Nephron progenitor cell (in vitro differentiated cells): ENCODE measurements around the gene CLEC10A.

ENCODE experiments used
- DNase-seq: peaks from one replicate; pipeline ENCODE4 v3.0.0; 2021
- H3K27ac Mint-ChIP-seq: 2 replicates; pipeline ENCODE4 v1.8.0; 2021; ENCODE audit warnings: mild to moderate bottlenecking, moderate library complexity, mixed read lengths
- H3K27me3 Mint-ChIP-seq: 2 replicates; pipeline ENCODE4 v1.8.0; 2021; ENCODE audit warnings: mild to moderate bottlenecking, low read depth, mixed read lengths; ENCODE audit not compliant: poor library complexity
- H3K36me3 Mint-ChIP-seq: 2 replicates; pipeline ENCODE4 v1.8.0; 2021; ENCODE audit warnings: low read depth, mixed read lengths
- H3K4me1 Mint-ChIP-seq: 2 replicates; pipeline ENCODE4 v1.8.0; 2021; ENCODE audit warnings: mixed read lengths
- H3K4me3 Mint-ChIP-seq: 2 replicates; pipeline ENCODE4 v1.8.0; 2021; ENCODE audit warnings: mild to moderate bottlenecking, moderate library complexity, mixed read lengths
- H3K9me3 Mint-ChIP-seq: 2 replicates; pipeline ENCODE4 v1.8.0; 2021; ENCODE audit warnings: mild to moderate bottlenecking, moderate library complexity, mixed read lengths
- TF ChIP-seq, protein P1 (sequence below): fragments of 200-600 bp; sonication (generic); IDR thresholded peaks from 2 replicates; pipeline ENCODE4 v1.5.0; 2021; ENCODE audit warnings: antibody characterized with exemption

CLEC10A gene

DNA sequence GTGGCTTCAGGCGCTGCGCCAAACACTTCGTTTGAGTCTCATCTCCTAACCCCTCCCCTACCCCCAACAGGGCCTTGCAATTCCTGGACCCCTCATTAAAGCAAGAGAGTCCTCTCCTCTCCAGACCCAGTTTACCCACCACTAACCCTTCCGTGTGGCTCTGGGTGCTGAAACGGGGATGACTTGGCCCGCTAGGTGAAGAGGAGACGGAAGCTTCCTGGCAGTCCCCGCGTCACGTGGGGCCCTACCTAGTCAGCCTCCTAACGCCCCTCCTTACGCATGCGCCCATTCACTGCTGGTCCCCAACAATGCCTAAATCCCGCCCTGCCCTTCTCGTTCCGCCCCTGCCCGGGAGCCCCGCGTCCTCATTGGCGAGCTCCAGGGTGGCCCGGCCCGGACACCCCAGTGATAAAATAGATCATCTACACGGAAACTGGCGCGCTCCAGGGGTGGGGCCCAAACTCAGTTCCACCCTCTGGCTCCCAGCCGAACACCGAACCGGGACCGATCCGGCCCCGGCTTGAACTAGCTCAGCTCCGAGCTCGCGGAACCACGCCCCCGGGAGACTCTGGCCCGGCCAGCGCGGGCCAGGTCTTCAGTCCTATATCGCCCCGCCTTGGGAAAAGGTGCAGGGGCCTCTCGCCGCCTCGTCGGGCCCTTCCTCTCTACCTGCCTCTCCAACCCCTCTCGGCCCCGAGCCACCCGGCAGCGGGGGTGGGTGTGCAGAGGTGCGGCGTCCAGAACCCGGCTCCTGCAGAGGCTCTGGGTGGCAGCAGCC lies 44.3 kb downstream of the CLEC10A start, which contains the start of gene SLC16A13:
Gene SLC16A13, plus strand, starts transcription at position 425 of the 778 bp plus-strand sequence. CDS start 368 bp downstream, outside the sequence.
- Mint-ChIP-seq H3K4me1 (peaks cover 43% of the 10 kb centered on the region), H3K9me3 (no peaks in the 10 kb centered on the region), H3K36me3 (no peaks in the 10 kb centered on the region), H3K27ac (peak within 1 kb of the TSS; percentile 93), H3K4me3 (peak within 1 kb of the TSS; percentile 97), H3K27me3 (peaks cover 9% of the 10 kb centered on the region)
- DNase-seq, result peak; percentile 92
- TF ChIP-seq, protein P1, sequence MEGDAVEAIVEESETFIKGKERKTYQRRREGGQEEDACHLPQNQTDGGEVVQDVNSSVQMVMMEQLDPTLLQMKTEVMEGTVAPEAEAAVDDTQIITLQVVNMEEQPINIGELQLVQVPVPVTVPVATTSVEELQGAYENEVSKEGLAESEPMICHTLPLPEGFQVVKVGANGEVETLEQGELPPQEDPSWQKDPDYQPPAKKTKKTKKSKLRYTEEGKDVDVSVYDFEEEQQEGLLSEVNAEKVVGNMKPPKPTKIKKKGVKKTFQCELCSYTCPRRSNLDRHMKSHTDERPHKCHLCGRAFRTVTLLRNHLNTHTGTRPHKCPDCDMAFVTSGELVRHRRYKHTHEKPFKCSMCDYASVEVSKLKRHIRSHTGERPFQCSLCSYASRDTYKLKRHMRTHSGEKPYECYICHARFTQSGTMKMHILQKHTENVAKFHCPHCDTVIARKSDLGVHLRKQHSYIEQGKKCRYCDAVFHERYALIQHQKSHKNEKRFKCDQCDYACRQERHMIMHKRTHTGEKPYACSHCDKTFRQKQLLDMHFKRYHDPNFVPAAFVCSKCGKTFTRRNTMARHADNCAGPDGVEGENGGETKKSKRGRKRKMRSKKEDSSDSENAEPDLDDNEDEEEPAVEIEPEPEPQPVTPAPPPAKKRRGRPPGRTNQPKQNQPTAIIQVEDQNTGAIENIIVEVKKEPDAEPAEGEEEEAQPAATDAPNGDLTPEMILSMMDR, result no peak

DNA sequence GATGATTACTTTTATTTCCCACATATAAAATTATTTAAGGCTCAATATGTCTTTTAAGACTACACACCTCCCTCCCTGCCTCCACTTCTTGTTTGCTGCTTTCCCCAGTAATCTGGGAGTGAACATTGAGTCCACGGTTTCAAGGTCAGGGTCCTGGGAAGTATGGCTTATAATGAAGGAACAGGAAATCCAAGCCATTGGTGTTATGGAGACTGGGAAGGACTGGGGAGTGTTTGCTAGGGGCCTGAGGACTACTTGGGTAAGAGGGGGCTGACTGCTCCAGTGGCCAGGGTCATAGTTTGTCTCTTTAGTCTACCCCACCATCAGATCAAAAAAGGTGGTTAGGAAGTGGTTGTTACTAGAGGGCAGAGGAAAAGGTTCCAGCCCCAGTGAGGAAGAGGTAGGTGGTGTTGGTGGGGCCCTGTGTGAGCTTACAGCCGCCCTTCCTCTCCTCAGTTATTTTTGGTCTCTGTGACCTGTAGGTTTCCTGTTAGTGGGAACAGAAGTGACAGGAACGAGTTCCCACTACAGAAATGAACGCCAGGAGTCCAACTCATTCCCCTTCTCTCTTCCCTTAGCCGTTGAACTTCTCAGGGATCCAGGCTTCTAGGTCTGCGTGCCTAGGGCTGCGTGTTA lies 45.0 kb downstream of the CLEC10A start:
- Mint-ChIP-seq H3K4me1 (peaks cover 43% of the 10 kb centered on the region), H3K27ac (peak overlapping the region; percentile 93), H3K27me3 (peaks cover 14% of the 10 kb centered on the region), H3K9me3 (no peaks in the 10 kb centered on the region), H3K36me3 (no peaks in the 10 kb centered on the region), H3K4me3 (peak overlapping the region; percentile 97)
- TF ChIP-seq, protein P1, result no peak
- no peak for DNase-seq

DNA sequence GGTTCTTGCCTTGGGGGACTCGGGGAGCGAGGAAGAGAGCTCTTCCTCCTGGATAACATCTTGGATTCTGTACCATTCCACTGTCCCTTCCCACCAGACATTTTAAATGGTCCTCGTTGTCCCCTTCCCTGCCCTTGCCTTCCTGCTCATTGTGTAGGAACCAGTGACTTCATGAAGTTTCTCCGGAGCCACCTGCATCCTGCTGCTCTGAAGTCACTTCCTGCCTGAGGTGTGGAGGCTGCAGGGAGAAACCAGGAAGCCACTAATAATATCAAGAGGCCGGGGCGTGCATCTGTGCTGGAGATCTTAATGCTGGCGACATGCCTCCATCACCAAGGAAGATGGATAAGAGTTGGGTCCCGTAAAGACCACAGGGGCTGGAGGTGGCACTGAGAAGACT lies 50.4 kb downstream of the CLEC10A start:
- TF ChIP-seq, protein P1, result no peak
- no peaks in the 10 kb centered on the region for H3K4me1 Mint-ChIP-seq

DNA sequence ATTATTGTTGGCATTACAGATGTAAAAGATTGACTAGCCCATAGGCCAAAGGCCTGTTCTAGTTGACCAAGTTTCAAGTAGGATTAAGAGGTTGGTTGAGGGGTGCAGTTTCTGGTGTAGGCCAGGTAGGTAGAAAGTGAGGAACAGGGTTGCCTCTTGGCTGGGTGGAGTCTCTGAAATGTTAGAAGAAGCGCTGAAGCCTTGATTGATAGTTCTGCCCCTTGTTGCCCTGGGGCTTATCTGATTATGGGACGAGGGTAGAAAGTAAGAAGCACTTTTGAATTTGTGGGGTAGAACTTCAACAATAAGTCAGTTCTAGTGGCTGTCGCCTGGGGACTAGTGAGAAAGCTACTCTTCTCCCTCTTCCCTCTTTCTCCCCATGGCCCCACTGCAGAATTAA lies 51.0 kb downstream of the CLEC10A start:
- Mint-ChIP-seq H3K4me3 (no peak overlapping the region), H3K36me3 (no peaks in the 10 kb centered on the region), H3K27me3 (peaks cover 24% of the 10 kb centered on the region), H3K27ac (no peak overlapping the region), H3K9me3 (no peaks in the 10 kb centered on the region), H3K4me1 (no peaks in the 10 kb centered on the region)
- TF ChIP-seq, protein P1, result no peak
- DNase-seq, result no peak

More for the DNA sequence above, 50.4 kb downstream of the CLEC10A start:
- Mint-ChIP-seq H3K27ac (no peak overlapping the region), H3K27me3 (peaks cover 23% of the 10 kb centered on the region), H3K4me3 (no peak overlapping the region), H3K9me3 (no peaks in the 10 kb centered on the region), H3K36me3 (no peaks in the 10 kb centered on the region)
- no peak for DNase-seq

DNA sequence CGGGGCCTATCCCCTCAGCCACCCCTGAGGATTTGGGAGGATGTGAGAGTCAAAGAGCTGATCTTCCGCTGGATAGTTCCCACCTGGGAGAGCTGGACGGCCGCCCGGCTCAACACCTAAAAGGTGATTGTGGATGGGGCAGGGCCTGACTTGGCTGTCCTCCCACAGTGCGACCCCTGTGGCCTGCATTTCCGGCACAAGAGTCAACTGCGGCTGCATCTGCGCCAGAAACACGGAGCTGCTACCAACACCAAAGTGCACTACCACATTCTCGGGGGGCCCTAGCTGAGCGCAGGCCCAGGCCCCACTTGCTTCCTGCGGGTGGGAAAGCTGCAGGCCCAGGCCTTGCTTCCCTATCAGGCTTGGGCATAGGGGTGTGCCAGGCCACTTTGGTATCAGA lies 52.7 kb downstream of the CLEC10A start:
- Mint-ChIP-seq H3K27me3 (peaks cover 37% of the 10 kb centered on the region), H3K9me3 (no peaks in the 10 kb centered on the region), H3K36me3 (no peaks in the 10 kb centered on the region), H3K27ac (peak overlapping the region; percentile 42), H3K4me1 (peaks cover 11% of the 10 kb centered on the region), H3K4me3 (no peak overlapping the region)
- DNase-seq, result no peak
- TF ChIP-seq, protein P1, result no peak
